ENCODE measurements around the gene CYP2E1. TPM values are rescaled to one million over a fixed set of nuclear protein-coding genes. Genes with fewer than 3 reads are reported as not detected.
"Not testable (repeated sequence)": the region's sequence is repeated elsewhere in the genome, so short reads cannot be mapped to it uniquely, and the experiment has no call there.

CYP2E1 gene
- total RNA-seq, 1 donor from 2014 or later = 2.1 TPM

- no peaks in the 10 kb centered on the region for H3K27me3 ChIP-seq
- ATAC-seq (no peak), DNase-seq (no peak)
- intact Hi-C loops (cut with DNase I) = no loop called here
- H3K27ac ChIP-seq = no peak overlapping the region
- TF ChIP-seq CTCF (IDR thresholded peaks at IDR 0.05) = no peak
- no peak overlapping the region for H3K4me3 ChIP-seq
- H3K36me3 ChIP-seq = no peaks in the 10 kb centered on the region
- no peaks in the 10 kb centered on the region for H3K4me1 ChIP-seq
- H3K9me3 ChIP-seq = no peaks in the 10 kb centered on the region
Observed at GRCh38 chr10:133511408-133511807, 15.8 kb upstream of the CYP2E1 start.

GRCh38 chr10:133511907-133512528, 15.1 kb upstream of the CYP2E1 start:
- Histone ChIP-seq H3K4me3 (no peak overlapping the region), H3K27ac (no peak overlapping the region), H3K4me1 (no peaks in the 10 kb centered on the region), H3K9me3 (no peaks in the 10 kb centered on the region), H3K36me3 (no peaks in the 10 kb centered on the region), H3K27me3 (no peaks in the 10 kb centered on the region)
- TF ChIP-seq CTCF (IDR thresholded peaks at IDR 0.05) = no peak
- intact Hi-C loops (cut with DNase I) = no loop called here
- ATAC-seq = no peak
- no peak for DNase-seq

GRCh38 chr10:133515471-133515870, 11.7 kb upstream of the CYP2E1 start:
- H3K4me3 ChIP-seq = no peak overlapping the region
- H3K36me3 ChIP-seq = no peaks in the 10 kb centered on the region
- no peaks in the 10 kb centered on the region for H3K9me3 ChIP-seq
- intact Hi-C loops (cut with DNase I) = no loop called here
- no peaks in the 10 kb centered on the region for H3K27me3 ChIP-seq
- ATAC-seq (no peak), DNase-seq (no peak)
- no peak overlapping the region for H3K27ac ChIP-seq
- H3K4me1 ChIP-seq = peaks cover 3% of the 10 kb centered on the region
- no peak for TF ChIP-seq CTCF (IDR thresholded peaks at IDR 0.05)

- Histone ChIP-seq H3K4me3 (no peak overlapping the region), H3K27ac (no peak overlapping the region), H3K36me3 (no peaks in the 10 kb centered on the region), H3K9me3 (no peaks in the 10 kb centered on the region), H3K27me3 (no peaks in the 10 kb centered on the region), H3K4me1 (peaks cover 3% of the 10 kb centered on the region)
- DNase-seq = no peak
- intact Hi-C loops (cut with DNase I) = no loop called here
- ATAC-seq = no peak
- TF ChIP-seq CTCF (IDR thresholded peaks at IDR 0.05) = no peak
Observed at GRCh38 chr10:133516057-133516456, 11.1 kb upstream of the CYP2E1 start.

GRCh38 chr10:133518517-133518916, 8.6 kb upstream of the CYP2E1 start:
- H3K27ac ChIP-seq; H3K36me3 ChIP-seq; intact Hi-C loops (cut with DNase I); H3K9me3 ChIP-seq; H3K4me3 ChIP-seq; DNase-seq; H3K27me3 ChIP-seq; ATAC-seq; H3K4me1 ChIP-seq: not testable (repeated sequence)

GRCh38 chr10:133520193-133520738, 6.9 kb upstream of the CYP2E1 start:
- H3K4me3 ChIP-seq = peak overlapping the region; percentile 37
- no peak overlapping the region for H3K27ac ChIP-seq
- no peaks in the 10 kb centered on the region for H3K36me3 ChIP-seq
- peaks cover 3% of the 10 kb centered on the region for H3K4me1 ChIP-seq
- TF ChIP-seq CTCF (IDR thresholded peaks at IDR 0.05) = peak; percentile 83
- ATAC-seq (peak; percentile 100), DNase-seq (peak; percentile 93)
- H3K27me3 ChIP-seq = no peaks in the 10 kb centered on the region
- no peaks in the 10 kb centered on the region for H3K9me3 ChIP-seq
- intact Hi-C loops (cut with DNase I) = no loop called here
